HPDE6-E6E7 (cell line): ENCODE measurements around the gene BRK1.
"Not testable (repeated sequence)": the region's sequence is repeated elsewhere in the genome, so short reads cannot be mapped to it uniquely, and the experiment has no call there.

Experiments
- DNase-seq: peaks from one replicate; pipeline ENCODE4 v3.0.0; 2011; ENCODE audit warnings: missing footprints; ENCODE audit errors: extremely low spot score

The BRK1 gene

GRCh38 chr3:10142707-10143560, 27.5 kb downstream of the BRK1 start:
- no peak for DNase-seq

GRCh38 chr3:10145685-10146084, 30.2 kb downstream of the BRK1 start:
- DNase-seq = no peak

DNA sequence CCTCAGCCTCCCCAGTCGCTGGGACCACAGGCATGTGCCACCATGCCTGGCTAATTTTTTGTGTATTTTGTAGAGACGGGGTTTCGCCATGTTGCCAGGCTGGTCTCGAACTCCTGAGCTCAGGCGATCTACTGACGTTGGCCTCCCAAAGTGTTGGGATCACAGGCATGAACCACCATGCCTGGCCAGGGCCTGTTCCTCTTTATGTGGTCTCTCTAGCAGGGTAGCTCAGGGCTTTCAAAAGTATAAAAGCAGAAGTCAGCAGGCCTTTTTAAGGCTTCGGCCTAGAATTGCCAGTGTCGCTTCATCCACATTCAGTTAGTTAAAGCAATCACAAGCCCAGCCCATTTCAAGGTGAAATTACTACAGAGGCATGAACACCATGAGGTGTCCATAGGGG, 33.8 kb downstream of the BRK1 start:
- DNase-seq = no peak

DNA sequence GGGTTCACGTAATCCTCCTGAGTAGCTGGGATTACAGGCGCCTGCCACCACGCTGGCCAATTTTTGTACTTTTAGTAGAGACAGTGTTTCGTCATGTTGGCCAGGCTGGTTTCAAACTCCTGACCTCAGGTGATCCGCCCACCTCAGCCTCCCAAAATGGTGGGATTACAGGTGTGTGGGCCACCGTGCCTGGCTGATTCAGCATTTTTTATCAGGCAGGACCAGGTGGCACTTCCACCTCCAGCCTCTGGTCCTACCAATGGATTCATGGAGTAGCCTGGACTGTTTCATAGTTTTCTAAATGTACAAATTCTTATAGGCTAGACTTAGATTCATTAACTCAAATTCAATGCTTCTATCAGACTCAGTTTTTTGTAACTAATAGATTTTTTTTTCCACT, 35.5 kb downstream of the BRK1 start:
- no peak for DNase-seq

GRCh38 chr3:10154335-10155122, 39.1 kb downstream of the BRK1 start:
- no peak for DNase-seq

GRCh38 chr3:10155123-10155472, 39.6 kb downstream of the BRK1 start:
- DNase-seq = no peak

DNA sequence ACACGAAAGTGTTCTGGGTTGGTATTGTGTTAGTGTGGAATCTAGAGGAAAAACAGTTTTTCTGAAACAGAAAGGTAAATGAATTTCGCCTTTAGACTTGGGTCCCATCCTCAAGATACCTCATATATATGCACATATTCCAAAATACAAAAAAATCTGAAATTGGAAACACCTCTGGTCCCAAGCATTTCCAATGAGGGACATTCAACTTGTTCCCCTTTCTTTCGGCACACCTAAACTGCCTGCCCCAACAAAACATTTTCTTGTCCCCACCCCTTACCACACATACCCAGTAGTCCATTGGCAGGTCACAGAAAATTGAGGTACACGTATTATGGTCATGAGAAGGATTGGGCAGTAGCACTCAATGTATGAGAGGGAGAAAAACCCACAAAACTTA, 40.2 kb downstream of the BRK1 start:
- DNase-seq = no peak

- DNase-seq = no peak
Measured at GRCh38 chr3:10157031-10157430, 41.6 kb downstream of the BRK1 start.

- DNase-seq = not testable (repeated sequence)
Measured at GRCh38 chr3:10158555-10158954, 43.1 kb downstream of the BRK1 start.

GRCh38 chr3:10160346-10160745, 44.9 kb downstream of the BRK1 start:
- no peak for DNase-seq

- DNase-seq = no peak
Measured at GRCh38 chr3:10160925-10161324, 45.5 kb downstream of the BRK1 start.

GRCh38 chr3:10162185-10162584, 46.7 kb downstream of the BRK1 start:
- DNase-seq = no peak

- DNase-seq = not testable (repeated sequence)
Measured at GRCh38 chr3:10164201-10164545, 48.7 kb downstream of the BRK1 start.

DNA sequence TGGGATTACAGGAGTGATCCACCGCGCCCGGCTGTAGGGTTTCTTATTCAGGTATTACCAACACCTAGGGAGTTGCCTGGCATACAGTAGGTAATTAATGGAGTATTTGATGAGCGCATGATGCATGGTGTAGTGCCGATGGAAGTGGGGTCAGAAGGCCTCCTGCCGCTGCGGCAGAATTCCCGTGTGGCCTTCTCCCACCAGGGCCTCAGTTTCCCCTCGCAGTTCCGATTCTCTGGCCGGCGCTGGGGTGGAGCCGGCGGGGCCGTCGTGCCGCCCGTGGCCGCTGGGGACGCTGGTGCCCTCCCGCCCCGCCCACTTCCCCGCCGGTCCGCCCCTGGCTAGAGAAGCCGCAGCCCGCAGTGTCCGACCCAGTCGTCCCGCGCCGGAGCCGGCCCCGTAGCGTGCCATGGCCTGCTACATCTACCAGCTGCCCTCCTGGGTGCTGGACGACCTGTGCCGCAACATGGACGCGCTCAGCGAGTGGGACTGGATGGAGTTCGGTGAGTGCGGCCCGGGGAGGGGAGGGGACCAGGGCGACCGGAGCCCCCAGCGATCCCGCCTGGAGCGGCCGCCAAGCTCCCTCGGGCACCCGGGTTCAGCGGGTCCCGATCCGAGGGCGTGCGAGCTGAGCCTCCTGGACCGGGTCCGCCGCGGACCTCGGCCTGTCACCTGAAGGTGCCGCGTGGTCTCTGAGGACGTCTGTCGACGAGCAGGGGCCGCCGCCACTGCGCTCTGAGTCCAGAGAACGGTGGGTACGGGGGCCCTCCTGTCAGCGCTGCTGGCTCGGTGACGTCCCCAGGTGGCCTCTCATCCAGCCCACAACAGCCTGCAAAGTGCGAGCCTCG, 49.3 kb downstream of the BRK1 start, which contains the start of gene IRAK2:
Gene IRAK2 (plus strand): TSS at position 374 of the 848 bp plus-strand sequence. CDS start 36 bp downstream, at position 410.
- DNase-seq = peak; percentile 14

- DNase-seq = no peak
Measured at GRCh38 chr3:10166213-10166604, 50.7 kb downstream of the BRK1 start.

- DNase-seq = no peak
Measured at GRCh38 chr3:10169000-10169496, 53.6 kb downstream of the BRK1 start.

DNA sequence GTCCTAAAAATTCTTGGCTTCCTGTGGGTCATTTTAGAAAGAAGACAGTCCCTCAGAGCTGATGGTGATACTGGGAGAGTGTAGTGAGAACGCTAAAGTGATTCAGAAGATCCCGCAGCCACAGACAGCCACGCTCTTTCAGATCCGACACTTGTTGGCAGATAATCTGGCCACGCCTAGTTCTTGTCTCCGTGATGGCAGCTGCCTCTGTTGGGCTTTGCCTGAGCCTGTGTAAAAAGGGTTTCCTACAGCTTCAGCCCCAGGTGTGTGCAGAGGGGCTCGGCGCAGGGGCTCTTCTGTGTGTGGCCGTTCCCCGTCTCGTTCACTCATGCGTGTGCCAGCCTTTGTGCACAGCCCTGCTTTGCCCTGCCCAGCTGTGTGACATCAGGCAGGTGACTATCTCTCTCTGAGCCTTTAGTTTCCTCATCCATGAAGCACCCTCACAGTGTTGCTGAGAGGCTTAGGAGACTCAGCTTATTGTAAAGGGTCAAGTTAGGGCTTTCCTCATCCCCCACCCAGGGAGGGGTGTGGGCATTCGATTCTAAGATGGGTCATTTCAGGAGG, 55.5 kb downstream of the BRK1 start:
- DNase-seq = no peak

GRCh38 chr3:10173095-10173925, 57.8 kb downstream of the BRK1 start:
- no peak for DNase-seq

DNA sequence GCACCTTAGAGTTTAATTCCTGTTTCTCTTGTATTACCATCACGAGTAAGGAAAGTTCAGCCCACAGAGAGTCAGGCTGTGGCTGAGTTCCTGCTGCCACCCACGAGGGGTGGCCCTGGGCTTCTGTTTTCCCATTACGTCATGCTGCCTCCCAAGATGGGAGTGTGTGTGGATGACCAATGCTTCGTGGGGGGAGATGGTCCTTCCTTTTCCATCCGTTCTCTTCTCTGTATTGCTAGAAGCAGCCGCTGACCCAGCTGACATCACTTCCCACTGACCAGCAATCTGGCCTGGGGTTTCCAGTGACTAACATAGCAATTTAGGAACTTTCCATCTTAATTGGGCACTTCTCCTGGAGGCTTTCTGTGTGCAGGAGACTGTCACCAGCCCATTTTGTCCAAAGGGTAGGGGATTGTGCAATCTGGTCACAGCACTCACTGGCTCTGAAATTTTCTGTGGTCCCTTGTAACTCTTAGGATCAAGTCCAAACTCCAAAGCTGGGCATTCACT, 58.5 kb downstream of the BRK1 start:
- DNase-seq = no peak

DNA sequence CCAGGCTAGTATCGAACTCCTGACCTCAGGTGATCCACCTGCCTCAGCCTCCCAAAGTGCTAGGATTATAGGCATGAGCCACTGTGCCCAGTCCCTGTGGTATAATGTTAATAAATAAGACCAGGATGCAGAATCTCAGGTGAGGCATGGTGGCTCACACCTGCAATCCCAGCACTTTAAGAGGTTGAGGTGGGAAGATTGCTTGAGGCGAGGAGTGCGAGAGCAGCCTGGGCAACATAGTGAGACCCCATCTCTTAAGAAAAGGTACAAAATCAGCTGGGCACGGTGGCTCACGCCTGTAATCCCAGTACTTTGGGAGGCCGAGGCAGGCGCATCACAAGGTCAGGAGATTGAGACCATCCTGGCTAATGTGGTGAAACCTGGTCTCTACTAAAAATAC, 59.9 kb downstream of the BRK1 start:
- not testable (repeated sequence) for DNase-seq
